ENCODE measurements around the gene SMPD3. TPM values are rescaled to one million over a fixed set of nuclear protein-coding genes. Genes with fewer than 3 reads are reported as not detected.

SMPD3 gene
- total RNA-seq, 1 donor from 2014 or later: 85.4 TPM

DNA sequence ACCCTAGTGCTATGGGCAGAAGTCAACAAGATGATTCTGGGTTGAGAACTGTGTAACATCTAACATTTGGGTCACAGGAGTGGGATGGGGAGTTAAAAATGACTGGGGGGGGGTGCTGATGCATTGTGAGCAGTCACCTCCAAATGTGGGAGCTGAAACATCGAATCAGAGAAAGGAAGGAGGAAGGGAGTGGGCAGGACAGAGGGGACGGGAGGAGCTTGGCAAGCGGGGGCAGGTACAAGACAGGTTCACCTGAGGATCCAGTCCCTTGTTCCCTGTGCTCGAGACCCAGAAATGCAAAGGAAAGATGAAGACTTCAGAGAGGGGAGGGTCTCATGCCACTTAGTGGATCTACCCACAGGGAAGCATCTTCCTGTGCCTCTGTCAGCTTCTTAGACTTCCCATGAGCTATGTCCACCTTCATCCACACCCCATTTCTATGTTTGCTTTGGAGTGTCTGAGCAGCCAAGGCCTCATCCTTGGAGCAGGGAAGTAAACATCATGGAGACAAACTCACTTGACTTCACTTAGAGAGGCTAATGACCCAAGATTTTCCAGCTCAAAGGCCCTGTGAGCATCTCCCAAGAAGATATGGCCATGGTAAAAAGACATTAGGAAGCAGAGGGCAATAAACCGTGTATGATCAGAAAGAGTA lies 20.5 kb downstream of the SMPD3 start:
- Mint-ChIP-seq H3K27me3 (ENCODE audit: unreplicated experiment) (no peaks in the 10 kb centered on the region), H3K4me1 (ENCODE audit: low read depth, unreplicated experiment) (peaks cover 4% of the 10 kb centered on the region), H3K9me3 (ENCODE audit: unreplicated experiment) (peaks cover 11% of the 10 kb centered on the region), H3K27ac (ENCODE audit: unreplicated experiment) (no peak overlapping the region), H3K4me3 (ENCODE audit: unreplicated experiment) (no peak overlapping the region), H3K36me3 (ENCODE audit: unreplicated experiment) (no peaks in the 10 kb centered on the region)
- no peak for TF ChIP-seq CTCF (IDR thresholded peaks at IDR 0.05; ENCODE audit: partially characterized antibody, unreplicated experiment)
- DNase-seq: no peak

- DNase-seq: no peak
- no peak for TF ChIP-seq CTCF (IDR thresholded peaks at IDR 0.05; ENCODE audit: partially characterized antibody, unreplicated experiment)
- peaks cover 11% of the 10 kb centered on the region for H3K9me3 Mint-ChIP-seq (ENCODE audit: unreplicated experiment)
- no peaks in the 10 kb centered on the region for H3K27me3 Mint-ChIP-seq (ENCODE audit: unreplicated experiment)
- no peak overlapping the region for H3K4me3 Mint-ChIP-seq (ENCODE audit: unreplicated experiment)
- H3K4me1 Mint-ChIP-seq (ENCODE audit: low read depth, unreplicated experiment): peaks cover 4% of the 10 kb centered on the region
- H3K36me3 Mint-ChIP-seq (ENCODE audit: unreplicated experiment): no peaks in the 10 kb centered on the region
- H3K27ac Mint-ChIP-seq (ENCODE audit: unreplicated experiment): no peak overlapping the region
Observed at GRCh38 chr16:68426347-68426652, 22.0 kb downstream of the SMPD3 start.

- Mint-ChIP-seq H3K4me1 (ENCODE audit: low read depth, unreplicated experiment) (peaks cover 4% of the 10 kb centered on the region), H3K9me3 (ENCODE audit: unreplicated experiment) (peaks cover 11% of the 10 kb centered on the region), H3K27me3 (ENCODE audit: unreplicated experiment) (no peaks in the 10 kb centered on the region), H3K36me3 (ENCODE audit: unreplicated experiment) (no peaks in the 10 kb centered on the region), H3K27ac (ENCODE audit: unreplicated experiment) (no peak overlapping the region), H3K4me3 (ENCODE audit: unreplicated experiment) (no peak overlapping the region)
- TF ChIP-seq CTCF (IDR thresholded peaks at IDR 0.05; ENCODE audit: partially characterized antibody, unreplicated experiment): no peak
- DNase-seq: no peak
Observed at GRCh38 chr16:68425498-68426346, 22.6 kb downstream of the SMPD3 start.

GRCh38 chr16:68423771-68424170 lies 24.5 kb downstream of the SMPD3 start:
- TF ChIP-seq CTCF (IDR thresholded peaks at IDR 0.05; ENCODE audit: partially characterized antibody, unreplicated experiment): no peak
- Mint-ChIP-seq H3K9me3 (ENCODE audit: unreplicated experiment) (peaks cover 8% of the 10 kb centered on the region), H3K4me3 (ENCODE audit: unreplicated experiment) (no peak overlapping the region), H3K27me3 (ENCODE audit: unreplicated experiment) (no peaks in the 10 kb centered on the region), H3K27ac (ENCODE audit: unreplicated experiment) (no peak overlapping the region), H3K4me1 (ENCODE audit: low read depth, unreplicated experiment) (peaks cover 4% of the 10 kb centered on the region), H3K36me3 (ENCODE audit: unreplicated experiment) (no peaks in the 10 kb centered on the region)
- no peak for DNase-seq

- Mint-ChIP-seq H3K4me1 (ENCODE audit: low read depth, unreplicated experiment) (no peaks in the 10 kb centered on the region), H3K27me3 (ENCODE audit: unreplicated experiment) (no peaks in the 10 kb centered on the region), H3K36me3 (ENCODE audit: unreplicated experiment) (no peaks in the 10 kb centered on the region), H3K9me3 (ENCODE audit: unreplicated experiment) (peaks cover 2% of the 10 kb centered on the region), H3K4me3 (ENCODE audit: unreplicated experiment) (no peak overlapping the region), H3K27ac (ENCODE audit: unreplicated experiment) (no peak overlapping the region)
- TF ChIP-seq CTCF (IDR thresholded peaks at IDR 0.05; ENCODE audit: partially characterized antibody, unreplicated experiment): no peak
- DNase-seq: no peak
Observed at GRCh38 chr16:68422396-68422960, 25.8 kb downstream of the SMPD3 start.

All from glutamatergic neuron (in vitro differentiated cells).